GM12892 (cell line): ENCODE results near the gene DEPDC4.

Experiments
- POLR2A ChIP-seq: IDR thresholded peaks from 2 replicates; pipeline ENCODE4 v1.6.1; 2011; ENCODE audit warnings: low read depth, low read length, control low read depth
- POLR2AphosphoS5 ChIP-seq: IDR thresholded peaks from 2 replicates; pipeline ENCODE4 v1.6.1; 2011; ENCODE audit warnings: low read depth, low read length, control low read depth
- TAF1 ChIP-seq: IDR thresholded peaks from 2 replicates; pipeline ENCODE4 v1.6.1; 2011; ENCODE audit warnings: low read depth, mild to moderate bottlenecking, control low read depth, low read length, borderline replicate concordance

- TF ChIP-seq POLR2AphosphoS5 (no peak), POLR2A (no peak), TAF1 (no peak)
Measured at GRCh38 chr12:100253437-100253836, 13.4 kb downstream of the DEPDC4 start.
